ENCODE data around the gene SOCS3. TPM values are rescaled to one million over a fixed set of nuclear protein-coding genes. Genes with fewer than 3 reads are reported as not detected.

Gene SOCS3
- total and polyA plus RNA-seq, 10 of the 15 experiments (the other 5 are each of a cell fraction or from before 2014, with no cell fraction given), result 0.05 to 3.9 (median 1.0) TPM

DNA sequence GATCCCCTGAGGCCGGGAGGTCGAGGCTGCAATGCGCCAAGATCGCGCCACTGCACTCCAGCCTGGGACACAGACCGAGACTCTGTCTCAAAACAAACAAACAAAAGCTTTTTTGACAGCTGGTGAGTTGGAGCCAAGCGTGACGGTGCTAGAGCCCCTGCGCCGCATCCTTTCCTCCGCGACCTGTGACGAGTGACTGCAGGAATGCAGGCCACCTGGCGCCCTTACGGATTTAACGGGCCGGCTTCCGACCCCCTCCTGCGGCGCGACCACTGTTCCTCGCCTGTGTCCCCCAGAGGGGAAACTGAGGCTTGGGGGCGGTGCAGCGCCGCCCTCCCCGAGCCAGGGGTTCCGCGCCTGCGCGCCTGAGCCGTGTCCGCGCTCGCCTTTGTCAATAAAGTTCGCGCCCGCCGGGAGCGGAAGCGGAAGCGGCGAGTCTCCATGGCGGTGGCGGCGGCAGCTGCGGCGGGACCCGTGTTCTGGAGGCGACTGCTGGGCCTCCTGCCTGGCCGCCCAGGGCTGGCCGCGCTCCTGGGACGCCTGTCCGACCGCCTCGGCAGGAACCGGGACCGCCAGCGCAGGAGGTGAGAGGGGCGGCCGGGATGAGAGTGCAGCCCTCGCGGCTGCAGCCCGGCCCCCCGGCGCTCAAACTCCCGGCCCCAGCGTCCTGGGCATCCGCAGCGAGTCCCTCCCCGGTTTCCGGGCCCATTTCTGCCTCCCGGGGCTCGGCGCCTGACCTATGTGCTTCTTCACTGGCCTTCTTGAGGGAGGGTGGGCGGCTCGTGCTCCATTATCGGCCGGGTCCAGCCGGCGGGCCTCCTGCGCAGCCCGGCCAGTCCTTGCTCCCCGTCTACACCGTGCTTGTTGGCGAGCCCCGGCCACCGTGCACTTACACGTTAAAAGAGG, 18.6 kb upstream of the SOCS3 start, which contains the start of gene PGS1 (continued):
- TF ChIP-seq, protein P1, sequence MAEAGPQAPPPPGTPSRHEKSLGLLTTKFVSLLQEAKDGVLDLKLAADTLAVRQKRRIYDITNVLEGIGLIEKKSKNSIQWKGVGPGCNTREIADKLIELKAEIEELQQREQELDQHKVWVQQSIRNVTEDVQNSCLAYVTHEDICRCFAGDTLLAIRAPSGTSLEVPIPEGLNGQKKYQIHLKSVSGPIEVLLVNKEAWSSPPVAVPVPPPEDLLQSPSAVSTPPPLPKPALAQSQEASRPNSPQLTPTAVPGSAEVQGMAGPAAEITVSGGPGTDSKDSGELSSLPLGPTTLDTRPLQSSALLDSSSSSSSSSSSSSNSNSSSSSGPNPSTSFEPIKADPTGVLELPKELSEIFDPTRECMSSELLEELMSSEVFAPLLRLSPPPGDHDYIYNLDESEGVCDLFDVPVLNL (IDR thresholded peaks at IDR 0.05; ENCODE audit: low read depth, low read length), result no peak
- TF ChIP-seq CBFB (IDR thresholded peaks at IDR 0.05; ENCODE audit: low read depth) (peak; percentile 75; the same call in 1 of the 2 replicates), ZNF24 (IDR thresholded peaks at IDR 0.05) (no peak), EZH2 (IDR thresholded peaks at IDR 0.05; ENCODE audit: borderline replicate concordance, control insufficient read depth, low read depth, low read length) (no peak), FOXM1 (IDR thresholded peaks at IDR 0.05; ENCODE audit: low read depth, low read length) (no peak), RFX5 (IDR thresholded peaks at IDR 0.05; ENCODE audit: low read depth, low read length) (no peak), KAT2A (conservative IDR thresholded peaks at IDR 0.05; ENCODE audit: control insufficient read depth, low read depth, low read length) (no peak), FOS (IDR thresholded peaks at IDR 0.05; ENCODE audit: borderline replicate concordance, extremely low read depth, insufficient read length) (no peak), POU2F2 (IDR thresholded peaks at IDR 0.05; ENCODE audit: borderline replicate concordance, low read depth, low read length) (peak; percentile 65; the same call in 1 of the 3 replicates), CHD1 (IDR thresholded peaks at IDR 0.05; ENCODE audit: low read depth, low read length) (no peak), SP1 (IDR thresholded peaks at IDR 0.05; ENCODE audit: low read depth, low read length) (peak; percentile 28), SMAD1 (IDR thresholded peaks at IDR 0.05; ENCODE audit: low read depth, partially characterized antibody) (no peak), ZZZ3 (IDR thresholded peaks at IDR 0.05; ENCODE audit: control insufficient read depth, insufficient read length, low read depth) (no peak), STAT3 (IDR thresholded peaks at IDR 0.05; ENCODE audit: low read depth, low read length) (no peak), PAX5 (IDR thresholded peaks at IDR 0.05; ENCODE audit: borderline replicate concordance, low read depth, low read length) (peak; percentile 10; the same call in 1 of the 2 replicates), KDM1A (IDR thresholded peaks at IDR 0.05; ENCODE audit: borderline replicate concordance) (no peak), RUNX3 (IDR thresholded peaks at IDR 0.05; ENCODE audit: low read length) (peak; percentile 89), LARP7 (IDR thresholded peaks at IDR 0.05) (peak; percentile 85; the same call in 1 of the 2 replicates), TARDBP (IDR thresholded peaks at IDR 0.05; ENCODE audit: borderline replicate concordance) (peak; percentile 99), EED (IDR thresholded peaks at IDR 0.05; ENCODE audit: low read depth) (peak; percentile 46; the same call in 1 of the 2 replicates), NFXL1 (IDR thresholded peaks at IDR 0.05; ENCODE audit: borderline replicate concordance) (no peak), SMAD5 (IDR thresholded peaks at IDR 0.05; ENCODE audit: low read depth) (no peak; the same call in 1 of the 2 replicates), POLR2A (IDR thresholded peaks at IDR 0.05; ENCODE audit: low read depth, low read length) (peak; percentile 86)
- TF ChIP-seq, protein P2, sequence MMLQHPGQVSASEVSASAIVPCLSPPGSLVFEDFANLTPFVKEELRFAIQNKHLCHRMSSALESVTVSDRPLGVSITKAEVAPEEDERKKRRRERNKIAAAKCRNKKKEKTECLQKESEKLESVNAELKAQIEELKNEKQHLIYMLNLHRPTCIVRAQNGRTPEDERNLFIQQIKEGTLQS (IDR thresholded peaks at IDR 0.05; ENCODE audit: borderline replicate concordance, extremely low read depth, low read depth, low read length), result peak; percentile 54; the same call in 1 of the 2 replicates
- TF ChIP-seq, protein P3, sequence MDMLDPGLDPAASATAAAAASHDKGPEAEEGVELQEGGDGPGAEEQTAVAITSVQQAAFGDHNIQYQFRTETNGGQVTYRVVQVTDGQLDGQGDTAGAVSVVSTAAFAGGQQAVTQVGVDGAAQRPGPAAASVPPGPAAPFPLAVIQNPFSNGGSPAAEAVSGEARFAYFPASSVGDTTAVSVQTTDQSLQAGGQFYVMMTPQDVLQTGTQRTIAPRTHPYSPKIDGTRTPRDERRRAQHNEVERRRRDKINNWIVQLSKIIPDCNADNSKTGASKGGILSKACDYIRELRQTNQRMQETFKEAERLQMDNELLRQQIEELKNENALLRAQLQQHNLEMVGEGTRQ (IDR thresholded peaks at IDR 0.05; ENCODE audit: borderline replicate concordance, low read depth, low read length), result no peak
- TF ChIP-seq, protein P4, sequence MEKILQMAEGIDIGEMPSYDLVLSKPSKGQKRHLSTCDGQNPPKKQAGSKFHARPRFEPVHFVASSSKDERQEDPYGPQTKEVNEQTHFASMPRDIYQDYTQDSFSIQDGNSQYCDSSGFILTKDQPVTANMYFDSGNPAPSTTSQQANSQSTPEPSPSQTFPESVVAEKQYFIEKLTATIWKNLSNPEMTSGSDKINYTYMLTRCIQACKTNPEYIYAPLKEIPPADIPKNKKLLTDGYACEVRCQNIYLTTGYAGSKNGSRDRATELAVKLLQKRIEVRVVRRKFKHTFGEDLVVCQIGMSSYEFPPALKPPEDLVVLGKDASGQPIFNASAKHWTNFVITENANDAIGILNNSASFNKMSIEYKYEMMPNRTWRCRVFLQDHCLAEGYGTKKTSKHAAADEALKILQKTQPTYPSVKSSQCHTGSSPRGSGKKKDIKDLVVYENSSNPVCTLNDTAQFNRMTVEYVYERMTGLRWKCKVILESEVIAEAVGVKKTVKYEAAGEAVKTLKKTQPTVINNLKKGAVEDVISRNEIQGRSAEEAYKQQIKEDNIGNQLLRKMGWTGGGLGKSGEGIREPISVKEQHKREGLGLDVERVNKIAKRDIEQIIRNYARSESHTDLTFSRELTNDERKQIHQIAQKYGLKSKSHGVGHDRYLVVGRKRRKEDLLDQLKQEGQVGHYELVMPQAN (conservative IDR thresholded peaks at IDR 0.05), result peak; percentile 87
- TF ChIP-seq, protein P5, sequence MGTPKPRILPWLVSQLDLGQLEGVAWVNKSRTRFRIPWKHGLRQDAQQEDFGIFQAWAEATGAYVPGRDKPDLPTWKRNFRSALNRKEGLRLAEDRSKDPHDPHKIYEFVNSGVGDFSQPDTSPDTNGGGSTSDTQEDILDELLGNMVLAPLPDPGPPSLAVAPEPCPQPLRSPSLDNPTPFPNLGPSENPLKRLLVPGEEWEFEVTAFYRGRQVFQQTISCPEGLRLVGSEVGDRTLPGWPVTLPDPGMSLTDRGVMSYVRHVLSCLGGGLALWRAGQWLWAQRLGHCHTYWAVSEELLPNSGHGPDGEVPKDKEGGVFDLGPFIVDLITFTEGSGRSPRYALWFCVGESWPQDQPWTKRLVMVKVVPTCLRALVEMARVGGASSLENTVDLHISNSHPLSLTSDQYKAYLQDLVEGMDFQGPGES (IDR thresholded peaks at IDR 0.05), result no peak
